ENCODE results near the gene KIAA0319L. TPM values are rescaled to one million over a fixed set of nuclear protein-coding genes. Genes with fewer than 3 reads are reported as not detected.

KIAA0319L gene
- total RNA-seq (10 to 100 TPM; 28.5 to 30.4 TPM), polyA plus RNA-seq (29.3 TPM)

DNA sequence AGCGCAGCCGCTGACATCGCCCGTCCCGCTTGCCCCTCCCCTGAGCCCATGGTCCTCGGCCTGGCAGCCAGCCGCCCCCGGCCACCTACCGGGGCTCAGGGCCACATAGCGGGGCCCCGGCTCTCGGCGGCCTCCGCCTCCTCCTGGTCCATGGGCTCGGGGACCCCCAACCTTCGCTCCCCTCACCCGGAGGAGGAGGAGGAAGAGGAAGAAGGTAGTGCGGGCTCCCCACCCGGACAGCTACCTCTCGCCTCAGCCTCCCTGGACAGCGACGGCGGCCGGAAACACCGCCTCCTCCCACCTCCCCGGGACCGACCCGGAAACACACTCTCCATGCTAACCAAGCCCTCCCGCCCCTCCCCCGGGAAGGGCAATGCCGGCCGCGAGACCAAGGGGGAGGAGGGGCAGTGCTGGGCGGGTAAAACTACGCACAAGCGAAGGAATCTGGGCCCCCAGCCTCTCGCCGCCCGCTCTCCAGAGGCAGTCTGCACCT is at the start of gene KIAA0319L:
Gene KIAA0319L (minus strand): TSS at position 286 of the 493 bp plus-strand sequence. CDS start 2,912 bp downstream, outside the sequence.
- peaks cover 0 to 52% (median 1%) of the 10 kb centered on the region in 3 donors for H3K36me3 Mint-ChIP-seq
- no peaks in the 10 kb centered on the region for H3K9me3 Mint-ChIP-seq
- no peak for DNase-seq
- POLR2A ChIA-PET: interaction anchor here (0.7 to 1.7 kb wide), 6 partner anchors 16 to 439 kb away, joined by 3 to 13 read pairs (median 4); partner anchors contain the start of gene TFAP2E
- CTCF ChIA-PET: interaction anchor here (1.0 to 4.2 kb wide), 11 partner anchors 8 to 159 kb away, joined by 3 to 25 read pairs (median 3); no protein-coding TSS in a partner anchor
- Histone ChIP-seq H3K27ac (ENCODE audit: low read depth, low read length) (peak within 1 kb of the TSS; percentile 83), H3K27me3 (ENCODE audit: insufficient read depth, low read length, poor library complexity, severe bottlenecking) (no peaks in the 10 kb centered on the region), H3K4me1 (ENCODE audit: insufficient read depth, low read length) (peaks cover 31% of the 10 kb centered on the region), H3K4me3 (ENCODE audit: low read length) (peak within 1 kb of the TSS; percentile 71), H3K36me3 (ENCODE audit: insufficient read depth, low read length) (peaks cover 7% of the 10 kb centered on the region), H3K9me3 (ENCODE audit: low read length) (no peaks in the 10 kb centered on the region)
- peaks cover 52 to 78% (median 72%) of the 10 kb centered on the region in 3 donors for H3K4me1 Mint-ChIP-seq
- no peaks in the 10 kb centered on the region for H3K27me3 Mint-ChIP-seq
- peak within 1 kb of the TSS; percentile 91 to 99 (median 96) for H3K27ac Mint-ChIP-seq
- peak within 1 kb of the TSS; percentile 94 to 100 (median 97) for H3K4me3 Mint-ChIP-seq

DNA sequence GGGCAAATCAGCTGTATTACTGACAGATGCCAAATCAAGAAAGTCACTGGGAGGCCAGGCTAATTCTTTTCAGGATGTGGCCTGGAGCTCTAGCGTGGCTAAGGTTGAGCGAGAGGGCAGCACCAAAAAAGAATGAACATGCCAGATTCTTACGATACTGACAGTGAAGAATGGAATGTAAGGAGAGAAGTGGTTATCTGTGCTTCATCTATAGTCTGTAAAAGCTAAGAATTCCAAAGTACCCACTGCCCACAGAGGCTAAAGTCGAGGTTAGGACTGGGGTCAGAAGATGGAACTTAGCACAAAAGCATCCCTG is 48.6 kb upstream of the KIAA0319L start:
- CTCF ChIA-PET: interaction anchor here (1.2 kb wide), 1 partner anchor 21 kb away, joined by 3 read pairs; no protein-coding TSS in a partner anchor
- no peak for DNase-seq
- H3K36me3 ChIP-seq (ENCODE audit: insufficient read depth, low read length): peaks cover 39% of the 10 kb centered on the region
- Mint-ChIP-seq H3K4me1 (peaks cover 12 to 22% (median 15%) of the 10 kb centered on the region in 3 donors), H3K27me3 (no peaks in the 10 kb centered on the region), H3K27ac (peak overlapping the region in 3 of 8 donors; percentile 48 to 85 (median 51)), H3K36me3 (peaks cover 13 to 85% (median 34%) of the 10 kb centered on the region in 3 donors), H3K9me3 (no peaks in the 10 kb centered on the region), H3K4me3 (no peak overlapping the region)
- no peaks in the 10 kb centered on the region for H3K9me3 ChIP-seq (ENCODE audit: low read length)
- H3K27me3 ChIP-seq (ENCODE audit: insufficient read depth, low read length, poor library complexity, severe bottlenecking): no peaks in the 10 kb centered on the region
- H3K4me3 ChIP-seq (ENCODE audit: low read length): no peak overlapping the region
- H3K27ac ChIP-seq (ENCODE audit: low read depth, low read length): no peak overlapping the region
- POLR2A ChIA-PET: no interaction called here
- no peaks in the 10 kb centered on the region for H3K4me1 ChIP-seq (ENCODE audit: insufficient read depth, low read length)

DNA sequence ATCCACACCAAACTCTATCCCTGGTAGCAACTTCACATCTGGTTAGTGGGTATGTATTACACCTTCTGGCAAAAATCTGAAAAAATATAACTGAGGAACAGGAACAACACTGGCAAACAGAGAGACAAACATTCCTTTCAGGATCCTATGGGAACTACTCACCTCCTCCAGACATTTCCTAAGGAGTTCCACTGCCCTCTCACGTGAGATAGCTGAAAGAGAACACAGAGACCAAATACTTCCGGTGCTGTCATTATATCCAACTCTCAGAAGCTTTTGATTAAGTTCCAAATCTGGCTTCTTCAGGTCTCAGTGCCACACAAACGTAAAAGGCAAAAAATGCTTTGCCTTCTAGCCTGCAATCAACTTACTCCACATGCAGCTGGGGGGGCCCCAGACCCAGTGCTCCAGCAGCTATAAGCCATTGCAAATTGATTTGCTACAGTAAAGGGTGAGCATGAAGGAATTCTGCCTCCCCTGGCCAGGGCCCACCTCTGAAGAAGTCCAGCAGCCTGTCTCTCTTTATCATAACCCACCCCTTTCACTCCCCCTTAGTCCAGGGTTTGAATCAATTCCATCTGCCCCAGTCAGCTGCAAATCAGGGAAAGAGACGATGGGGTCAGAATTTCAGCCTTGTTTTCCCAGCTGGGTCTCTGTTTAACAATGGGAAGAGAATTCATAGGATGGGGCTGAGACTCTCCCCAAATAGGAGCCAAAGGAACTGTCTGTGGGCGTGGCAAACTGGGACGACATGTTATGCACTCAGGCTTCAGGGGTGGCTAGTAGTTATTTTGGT is 48.1 kb upstream of the KIAA0319L start:
- H3K27ac ChIP-seq (ENCODE audit: low read depth, low read length): no peak overlapping the region
- ChIA-PET CTCF (interaction anchor here (1.2 to 1.4 kb wide), 2 partner anchors 21 to 37 kb away, joined by 3 to 4 read pairs; no protein-coding TSS in a partner anchor), POLR2A (no interaction called here)
- peaks cover 13 to 87% (median 33%) of the 10 kb centered on the region in 3 donors for H3K36me3 Mint-ChIP-seq
- peak overlapping the region in 5 of 8 donors; percentile 23 to 85 (median 68) for H3K27ac Mint-ChIP-seq
- no peaks in the 10 kb centered on the region for H3K27me3 ChIP-seq (ENCODE audit: insufficient read depth, low read length, poor library complexity, severe bottlenecking)
- no peaks in the 10 kb centered on the region for H3K27me3 Mint-ChIP-seq
- no peaks in the 10 kb centered on the region for H3K9me3 Mint-ChIP-seq
- no peak overlapping the region for H3K4me3 Mint-ChIP-seq
- no peaks in the 10 kb centered on the region for H3K4me1 ChIP-seq (ENCODE audit: insufficient read depth, low read length)
- peaks cover 12 to 22% (median 14%) of the 10 kb centered on the region in 3 donors for H3K4me1 Mint-ChIP-seq
- no peak for DNase-seq
- H3K4me3 ChIP-seq (ENCODE audit: low read length): no peak overlapping the region
- H3K36me3 ChIP-seq (ENCODE audit: insufficient read depth, low read length): peaks cover 39% of the 10 kb centered on the region
- H3K9me3 ChIP-seq (ENCODE audit: low read length): no peaks in the 10 kb centered on the region

DNA sequence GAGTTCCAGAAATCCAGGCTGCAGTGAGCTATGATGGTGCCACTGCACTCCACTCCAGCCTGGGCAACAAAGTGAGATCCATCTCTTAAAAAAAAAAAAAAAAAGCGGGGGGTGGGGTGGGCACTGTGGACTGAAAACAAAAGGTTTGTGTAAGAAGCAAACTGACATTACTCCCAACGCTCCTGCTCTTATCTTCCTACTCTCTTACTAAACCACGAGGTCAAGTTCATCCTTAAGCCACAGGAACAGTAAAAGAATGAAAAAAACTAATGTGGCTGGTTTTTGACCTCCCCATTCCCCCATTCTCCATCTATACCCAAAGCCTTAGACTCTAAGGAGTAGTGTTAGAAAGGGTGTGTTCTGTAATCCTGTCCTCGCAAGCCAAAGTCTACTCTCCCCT is 46.7 kb upstream of the KIAA0319L start:
- peak overlapping the region in 1 of 8 donors; percentile 2 for H3K27ac Mint-ChIP-seq
- peaks cover 13 to 87% (median 31%) of the 10 kb centered on the region in 3 donors for H3K36me3 Mint-ChIP-seq
- H3K4me1 Mint-ChIP-seq: peaks cover 10 to 22% (median 14%) of the 10 kb centered on the region in 3 donors
- no peak overlapping the region for H3K27ac ChIP-seq (ENCODE audit: low read depth, low read length)
- no peak for DNase-seq
- no peaks in the 10 kb centered on the region for H3K4me1 ChIP-seq (ENCODE audit: insufficient read depth, low read length)
- peaks cover 34% of the 10 kb centered on the region for H3K36me3 ChIP-seq (ENCODE audit: insufficient read depth, low read length)
- H3K9me3 ChIP-seq (ENCODE audit: low read length): no peaks in the 10 kb centered on the region
- H3K27me3 ChIP-seq (ENCODE audit: insufficient read depth, low read length, poor library complexity, severe bottlenecking): no peaks in the 10 kb centered on the region
- CTCF ChIA-PET: interaction anchor here (1.4 kb wide), 1 partner anchor 35 kb away, joined by 4 read pairs; no protein-coding TSS in a partner anchor
- no peak overlapping the region for H3K4me3 ChIP-seq (ENCODE audit: low read length)
- POLR2A ChIA-PET: no interaction called here
- H3K4me3 Mint-ChIP-seq: no peak overlapping the region
- no peaks in the 10 kb centered on the region for H3K27me3 Mint-ChIP-seq
- no peaks in the 10 kb centered on the region for H3K9me3 Mint-ChIP-seq

DNA sequence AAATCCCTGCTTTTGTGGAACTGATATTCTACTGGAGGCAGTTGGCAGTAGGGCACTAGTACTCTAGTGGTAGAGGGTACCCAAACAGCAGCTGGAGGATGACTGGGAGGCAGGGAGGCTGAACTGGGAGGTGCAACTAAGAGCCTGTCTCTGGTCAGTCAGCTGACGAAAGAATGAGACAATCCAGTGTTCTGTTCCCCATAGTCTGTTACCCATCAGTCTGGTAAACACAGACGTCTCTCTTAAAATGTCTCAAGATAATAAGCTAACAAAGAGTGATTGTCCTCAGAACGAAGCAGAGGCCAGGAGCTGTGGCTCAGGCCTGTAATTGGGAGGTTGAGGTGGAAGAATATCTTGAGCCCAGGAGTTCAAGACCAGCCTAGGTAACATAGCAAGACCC is 46.3 kb upstream of the KIAA0319L start:
- no peak for DNase-seq
- Histone ChIP-seq H3K4me3 (ENCODE audit: low read length) (no peak overlapping the region), H3K4me1 (ENCODE audit: insufficient read depth, low read length) (no peaks in the 10 kb centered on the region), H3K36me3 (ENCODE audit: insufficient read depth, low read length) (peaks cover 31% of the 10 kb centered on the region), H3K9me3 (ENCODE audit: low read length) (no peaks in the 10 kb centered on the region), H3K27me3 (ENCODE audit: insufficient read depth, low read length, poor library complexity, severe bottlenecking) (no peaks in the 10 kb centered on the region), H3K27ac (ENCODE audit: low read depth, low read length) (no peak overlapping the region)
- ChIA-PET POLR2A (no interaction called here), CTCF (no interaction called here)
- no peaks in the 10 kb centered on the region for H3K27me3 Mint-ChIP-seq
- H3K27ac Mint-ChIP-seq: no peak overlapping the region
- peaks cover 10 to 22% (median 14%) of the 10 kb centered on the region in 3 donors for H3K4me1 Mint-ChIP-seq
- peaks cover 13 to 82% (median 30%) of the 10 kb centered on the region in 3 donors for H3K36me3 Mint-ChIP-seq
- no peak overlapping the region for H3K4me3 Mint-ChIP-seq
- H3K9me3 Mint-ChIP-seq: no peaks in the 10 kb centered on the region

DNA sequence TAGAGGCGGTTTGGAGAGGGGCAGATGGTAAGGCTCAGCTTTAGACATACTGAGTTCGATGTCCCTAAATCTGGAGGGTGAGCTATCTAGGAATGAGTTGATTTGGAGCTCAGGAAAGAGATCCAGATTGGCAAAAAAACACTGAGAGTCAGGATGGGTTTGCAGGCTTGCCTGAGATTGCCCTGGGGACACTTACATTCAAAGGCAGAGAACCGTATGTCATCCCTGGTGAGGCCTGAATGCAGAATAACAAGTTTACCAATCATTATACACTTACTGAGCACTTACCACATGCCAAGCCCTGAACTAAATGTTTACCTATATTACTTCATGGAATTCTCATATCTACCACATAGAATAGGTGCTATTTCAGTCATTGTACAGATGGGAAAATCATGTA is 43.4 kb upstream of the KIAA0319L start:
- ChIA-PET POLR2A (no interaction called here), CTCF (interaction anchor here (0.8 kb wide), 1 partner anchor 8 kb away, joined by 3 read pairs; no protein-coding TSS in a partner anchor)
- H3K36me3 ChIP-seq (ENCODE audit: insufficient read depth, low read length): peaks cover 34% of the 10 kb centered on the region
- peaks cover 3 to 59% (median 16%) of the 10 kb centered on the region in 3 donors for H3K36me3 Mint-ChIP-seq
- peak overlapping the region in 1 of 8 donors; percentile 35 for H3K27ac Mint-ChIP-seq
- H3K4me1 Mint-ChIP-seq: peaks cover 0 to 3% (median 2%) of the 10 kb centered on the region in 3 donors
- no peaks in the 10 kb centered on the region for H3K9me3 Mint-ChIP-seq
- H3K27ac ChIP-seq (ENCODE audit: low read depth, low read length): no peak overlapping the region
- no peaks in the 10 kb centered on the region for H3K9me3 ChIP-seq (ENCODE audit: low read length)
- H3K4me3 ChIP-seq (ENCODE audit: low read length): no peak overlapping the region
- no peaks in the 10 kb centered on the region for H3K27me3 Mint-ChIP-seq
- DNase-seq: no peak
- H3K27me3 ChIP-seq (ENCODE audit: insufficient read depth, low read length, poor library complexity, severe bottlenecking): no peaks in the 10 kb centered on the region
- H3K4me1 ChIP-seq (ENCODE audit: insufficient read depth, low read length): no peaks in the 10 kb centered on the region
- no peak overlapping the region for H3K4me3 Mint-ChIP-seq

DNA sequence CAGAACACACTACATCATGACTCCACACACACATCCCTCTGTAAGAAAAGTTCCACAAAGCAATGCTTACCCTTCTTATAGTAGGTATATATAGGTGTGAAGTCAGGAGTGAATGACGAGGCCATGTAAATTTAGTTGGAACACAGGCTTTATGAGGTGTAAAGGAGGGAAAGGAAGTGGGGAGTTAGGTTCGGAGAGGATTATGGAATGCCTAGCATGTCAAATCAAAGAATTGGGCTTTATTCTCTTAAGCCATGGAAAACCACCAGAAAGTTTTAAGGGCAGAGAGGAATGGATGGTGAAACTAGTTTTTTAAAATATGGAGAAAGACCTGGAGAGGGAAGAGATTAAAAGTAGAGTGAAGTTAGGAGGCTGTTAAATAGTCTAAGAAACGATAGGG is 42.2 kb upstream of the KIAA0319L start:
- Histone ChIP-seq H3K9me3 (ENCODE audit: low read length) (no peaks in the 10 kb centered on the region), H3K4me1 (ENCODE audit: insufficient read depth, low read length) (no peaks in the 10 kb centered on the region), H3K27ac (ENCODE audit: low read depth, low read length) (no peak overlapping the region), H3K4me3 (ENCODE audit: low read length) (no peak overlapping the region), H3K27me3 (ENCODE audit: insufficient read depth, low read length, poor library complexity, severe bottlenecking) (no peaks in the 10 kb centered on the region), H3K36me3 (ENCODE audit: insufficient read depth, low read length) (peaks cover 27% of the 10 kb centered on the region)
- Mint-ChIP-seq H3K36me3 (peaks cover 3 to 47% (median 12%) of the 10 kb centered on the region in 3 donors), H3K27me3 (no peaks in the 10 kb centered on the region), H3K4me3 (no peak overlapping the region), H3K4me1 (peaks cover 0 to 2% (median 0%) of the 10 kb centered on the region in 3 donors), H3K9me3 (no peaks in the 10 kb centered on the region), H3K27ac (peak overlapping the region in 1 of 8 donors; percentile 78)
- ChIA-PET POLR2A (no interaction called here), CTCF (no interaction called here)
- no peak for DNase-seq

DNA sequence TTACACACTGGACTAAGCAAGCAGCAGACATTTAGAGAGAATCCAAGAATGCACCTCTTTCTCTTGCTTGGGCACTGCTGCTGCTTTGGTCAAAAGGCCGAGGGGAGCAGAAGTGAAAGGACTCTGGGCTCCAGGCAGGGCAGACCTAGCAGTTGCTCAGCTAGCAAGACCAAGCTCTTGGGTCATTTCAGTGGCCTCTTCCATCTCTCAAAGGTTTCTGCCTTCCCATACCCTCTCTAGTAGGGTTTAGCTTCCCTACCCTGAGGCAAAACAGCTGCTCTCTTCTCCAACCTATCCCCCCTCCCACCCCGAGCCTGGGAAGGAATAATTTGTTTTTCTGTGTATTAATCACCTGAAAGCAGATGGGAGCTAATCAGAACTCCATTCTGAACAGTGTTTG is 41.7 kb upstream of the KIAA0319L start:
- ChIA-PET CTCF (no interaction called here), POLR2A (no interaction called here)
- Mint-ChIP-seq H3K4me3 (no peak overlapping the region), H3K27me3 (no peaks in the 10 kb centered on the region), H3K4me1 (peaks cover 0 to 4% (median under 1%) of the 10 kb centered on the region in 3 donors), H3K27ac (peak overlapping the region in 1 of 8 donors; percentile 26), H3K36me3 (peaks cover 0 to 42% (median 12%) of the 10 kb centered on the region in 3 donors), H3K9me3 (no peaks in the 10 kb centered on the region)
- H3K27me3 ChIP-seq (ENCODE audit: insufficient read depth, low read length, poor library complexity, severe bottlenecking): no peaks in the 10 kb centered on the region
- no peak overlapping the region for H3K27ac ChIP-seq (ENCODE audit: low read depth, low read length)
- no peak overlapping the region for H3K4me3 ChIP-seq (ENCODE audit: low read length)
- H3K36me3 ChIP-seq (ENCODE audit: insufficient read depth, low read length): peaks cover 22% of the 10 kb centered on the region
- DNase-seq: no peak
- H3K4me1 ChIP-seq (ENCODE audit: insufficient read depth, low read length): no peaks in the 10 kb centered on the region
- H3K9me3 ChIP-seq (ENCODE audit: low read length): no peaks in the 10 kb centered on the region
